GM18907 (cell line): Measurements from ENCODE around the gene FBXW8.

Source experiments
- ATAC-seq: cut with Tn5 transposase; IDR thresholded peaks from one replicate; pipeline ENCODE4 v1.9.1; 2021; ENCODE audit warnings: mild to moderate bottlenecking, moderate library complexity; ENCODE audit not compliant: unreplicated experiment

Gene FBXW8

DNA sequence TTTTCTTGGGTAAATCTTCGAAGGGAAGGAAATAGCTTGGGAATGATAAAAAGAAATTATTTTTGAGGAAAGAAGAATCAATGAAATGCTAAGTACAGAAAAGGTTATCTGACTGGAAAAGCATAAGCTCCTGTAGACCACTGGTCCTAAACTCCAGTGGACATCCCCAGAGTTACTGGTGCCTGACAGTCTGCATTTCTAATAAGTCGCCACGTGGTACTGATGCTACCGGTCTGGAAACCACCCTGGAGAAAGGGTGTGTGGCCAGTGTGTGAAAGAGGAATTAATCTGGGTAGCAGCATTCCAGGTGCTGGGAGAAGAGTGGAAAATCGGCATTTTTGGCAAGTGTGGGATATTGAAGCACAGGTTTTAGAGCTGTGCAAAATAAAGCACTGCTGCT, 73.3 kb downstream of the FBXW8 start:
- no peak for ATAC-seq

DNA sequence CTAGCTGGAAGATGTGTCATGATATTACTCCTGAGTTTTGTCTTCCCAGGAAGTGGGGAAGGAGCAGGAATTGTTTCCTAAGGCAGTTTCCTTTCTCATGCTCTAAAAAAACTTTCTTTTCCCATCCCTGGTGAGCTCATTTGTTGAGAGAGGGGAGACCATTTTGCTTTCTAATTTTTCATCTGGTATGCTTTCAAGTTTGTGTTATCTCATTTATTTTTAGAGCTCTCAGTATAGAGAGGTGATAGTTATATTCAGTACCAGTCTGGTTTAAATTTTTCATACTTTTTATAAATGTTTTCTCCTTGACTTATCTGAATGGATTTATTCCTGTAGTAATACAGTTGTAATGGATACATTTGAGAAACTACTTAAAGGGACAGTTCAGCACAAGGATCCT, 79.6 kb downstream of the FBXW8 start:
- ATAC-seq: no peak

DNA sequence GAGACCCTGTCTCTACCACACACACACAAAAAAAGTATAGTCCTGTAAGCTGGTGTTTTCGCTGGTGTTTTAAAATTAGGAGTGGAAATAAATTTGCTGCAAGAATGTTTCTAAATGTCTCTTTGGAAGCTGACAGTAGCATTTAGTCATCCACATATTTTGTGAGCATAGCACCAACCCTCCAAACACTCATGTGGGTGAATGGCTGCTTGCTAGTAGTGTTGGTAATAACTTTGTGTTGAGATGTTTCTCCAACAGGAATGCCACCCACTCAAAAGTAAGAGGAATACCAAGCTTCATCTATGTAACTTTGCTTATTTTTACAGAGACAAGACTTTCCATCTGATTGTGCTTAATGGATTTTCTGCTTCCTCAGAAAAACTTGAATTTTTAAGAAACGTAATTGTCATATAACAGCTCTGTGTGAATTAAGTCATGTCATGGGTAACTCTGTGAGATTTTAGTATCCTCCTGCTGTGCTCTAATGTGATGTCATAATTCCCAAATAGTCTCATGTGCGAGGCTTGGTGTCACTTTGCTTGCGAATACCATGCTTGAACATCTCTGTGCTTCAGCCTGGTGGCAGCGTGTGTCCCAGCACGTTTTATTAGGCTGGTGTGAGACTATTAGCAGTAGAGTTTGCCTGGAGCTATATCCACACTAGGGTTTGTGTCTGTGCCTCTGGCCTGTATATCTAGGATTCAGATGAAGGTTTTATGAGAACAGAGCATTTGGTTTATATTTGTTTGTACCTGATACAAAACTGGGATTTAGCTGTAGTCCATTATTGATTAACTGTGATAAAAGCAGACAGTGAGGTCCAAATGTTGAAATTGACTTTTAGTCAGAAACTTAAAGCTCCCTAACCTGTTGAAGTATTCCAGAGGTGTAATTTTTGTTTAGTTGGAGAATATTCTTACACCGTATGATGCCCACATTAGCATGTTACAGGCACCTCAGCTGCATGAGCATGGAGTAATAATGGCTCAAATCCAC, 80.5 kb downstream of the FBXW8 start:
- ATAC-seq: no peak

DNA sequence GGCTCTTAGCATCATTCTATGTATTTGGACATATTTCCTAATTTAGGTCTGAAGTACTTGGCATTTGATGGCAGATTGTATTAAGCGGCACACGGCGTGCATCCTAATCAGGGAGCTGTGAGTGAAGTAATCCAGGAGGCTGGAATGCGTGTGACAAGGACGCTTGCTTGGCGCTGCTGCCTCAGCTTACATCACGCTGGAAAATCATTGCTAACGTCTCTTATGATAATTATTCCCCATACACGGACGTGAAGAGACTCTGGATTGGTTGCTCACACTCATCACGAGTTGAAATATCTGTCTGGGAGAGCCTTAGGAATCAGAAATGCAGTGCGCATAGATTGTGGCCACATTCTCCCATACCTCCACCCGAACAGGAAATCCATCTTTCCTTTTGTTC, 85.3 kb downstream of the FBXW8 start:
- no peak for ATAC-seq

DNA sequence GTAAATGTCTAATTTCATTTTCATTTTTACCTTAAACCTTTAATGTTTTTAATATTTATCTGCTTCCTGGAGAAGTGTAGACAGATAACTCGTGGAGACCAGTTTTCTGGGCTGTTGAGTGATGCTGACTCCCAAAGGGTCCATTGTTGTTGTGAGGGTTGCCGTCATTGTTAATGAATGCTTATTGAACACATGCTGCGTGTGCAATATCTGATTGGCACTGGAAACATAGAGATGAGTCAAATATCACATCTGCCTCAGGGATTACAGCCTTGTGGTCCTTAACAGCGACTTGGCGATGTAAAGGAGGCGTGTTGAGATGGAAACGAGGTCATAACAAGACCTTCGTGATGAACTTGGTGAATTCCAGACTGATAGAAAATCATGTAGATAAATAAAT, 85.9 kb downstream of the FBXW8 start:
- no peak for ATAC-seq

DNA sequence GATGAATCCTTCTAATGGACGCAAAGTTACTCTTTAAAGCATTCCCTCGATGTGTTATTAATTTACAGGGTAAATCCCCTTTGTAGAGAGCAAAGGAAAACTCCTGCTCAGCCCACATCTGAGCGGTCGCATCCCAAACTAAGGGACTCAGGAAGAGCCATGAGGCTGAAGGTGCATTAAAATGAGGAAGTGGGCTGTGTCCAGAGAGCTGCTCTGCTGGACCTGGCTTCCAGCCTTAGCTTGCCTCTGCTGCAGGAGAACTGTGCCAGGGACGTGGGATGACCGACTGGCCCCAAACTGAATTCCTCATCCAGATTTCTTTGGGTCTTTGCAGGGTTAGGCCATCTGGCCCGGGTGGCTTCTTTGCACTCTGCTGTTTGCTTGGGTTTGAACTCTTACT, 88.3 kb downstream of the FBXW8 start:
- no peak for ATAC-seq

DNA sequence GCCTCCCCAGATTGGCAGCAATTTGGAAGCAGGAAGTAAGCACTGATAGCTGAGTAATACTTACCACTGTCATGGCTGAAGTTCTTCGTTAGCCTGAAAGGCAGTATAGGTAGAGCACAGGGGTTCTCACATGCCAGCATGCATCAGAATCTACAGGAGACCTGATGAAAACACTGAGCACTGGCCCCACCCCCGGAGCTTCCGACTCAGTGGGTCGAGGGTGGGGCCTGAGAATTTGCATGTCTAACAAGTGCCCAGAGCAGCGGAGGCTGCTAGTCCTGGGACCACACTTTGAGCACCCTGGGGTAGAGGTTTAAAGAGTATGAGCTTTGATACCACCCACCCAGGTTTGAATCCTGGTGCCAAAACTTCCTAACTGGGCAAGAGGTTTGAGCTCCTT, 89.6 kb downstream of the FBXW8 start:
- ATAC-seq: no peak

DNA sequence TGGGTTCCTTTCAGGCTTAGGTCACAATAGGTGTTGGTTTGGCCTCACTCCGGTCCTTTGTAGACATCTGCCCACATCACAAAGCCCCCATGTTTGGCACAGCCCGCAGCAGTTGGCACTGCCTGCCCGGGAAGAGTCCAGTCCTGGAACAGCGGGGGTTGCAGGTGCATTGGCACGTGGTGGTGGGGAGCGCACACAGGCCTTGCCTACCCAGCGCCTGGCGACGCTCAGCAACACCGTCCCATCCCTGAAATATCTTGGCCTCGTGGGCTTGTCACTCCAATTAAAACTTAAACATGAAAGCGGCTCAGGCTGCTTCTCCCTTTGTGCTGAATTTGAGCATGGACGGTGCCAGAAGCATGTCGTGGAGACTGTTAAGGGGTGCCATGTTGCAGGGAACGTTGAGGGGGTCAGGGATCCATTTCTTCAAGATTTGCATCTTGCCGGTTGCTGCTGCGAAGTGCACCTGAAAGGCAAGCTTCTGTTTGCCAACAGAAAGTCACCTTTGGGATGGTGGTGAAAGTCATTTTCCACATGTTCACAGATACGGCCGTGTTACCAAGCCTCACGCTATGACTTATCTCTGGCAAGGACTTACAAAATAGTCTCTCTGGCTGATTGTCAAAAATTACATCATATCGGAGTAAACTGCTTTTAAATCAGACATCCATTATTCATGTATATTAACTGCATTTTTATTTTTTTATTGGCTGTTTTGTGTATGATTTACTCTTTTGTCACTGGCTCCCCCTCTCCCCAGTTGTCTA, 91.5 kb downstream of the FBXW8 start:
- no peak for ATAC-seq

DNA sequence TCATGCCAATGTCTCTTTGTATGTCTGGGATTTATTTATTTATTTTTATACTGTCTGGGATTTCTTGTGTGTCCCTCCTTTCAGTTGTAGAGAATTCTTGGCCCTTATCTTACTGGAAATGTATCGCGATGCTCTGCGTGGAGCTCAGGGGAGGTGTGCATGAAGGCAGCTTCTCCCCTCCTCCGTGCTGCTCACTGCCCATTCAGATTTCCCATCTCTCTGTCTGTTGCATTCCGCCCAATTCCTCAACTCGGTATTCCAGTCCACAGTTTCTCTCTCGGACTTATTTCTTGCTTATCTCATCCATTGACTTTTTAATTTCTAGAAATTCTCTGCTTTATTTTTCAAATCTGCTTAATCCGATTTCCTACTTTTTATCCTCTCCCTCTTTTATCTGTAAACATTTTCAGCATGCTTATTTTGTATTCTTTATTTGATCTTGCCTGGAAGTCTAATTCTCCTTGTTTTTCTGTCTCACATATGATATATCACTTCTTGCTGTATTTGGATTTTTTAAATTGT, 93.2 kb downstream of the FBXW8 start:
- no peak for ATAC-seq

DNA sequence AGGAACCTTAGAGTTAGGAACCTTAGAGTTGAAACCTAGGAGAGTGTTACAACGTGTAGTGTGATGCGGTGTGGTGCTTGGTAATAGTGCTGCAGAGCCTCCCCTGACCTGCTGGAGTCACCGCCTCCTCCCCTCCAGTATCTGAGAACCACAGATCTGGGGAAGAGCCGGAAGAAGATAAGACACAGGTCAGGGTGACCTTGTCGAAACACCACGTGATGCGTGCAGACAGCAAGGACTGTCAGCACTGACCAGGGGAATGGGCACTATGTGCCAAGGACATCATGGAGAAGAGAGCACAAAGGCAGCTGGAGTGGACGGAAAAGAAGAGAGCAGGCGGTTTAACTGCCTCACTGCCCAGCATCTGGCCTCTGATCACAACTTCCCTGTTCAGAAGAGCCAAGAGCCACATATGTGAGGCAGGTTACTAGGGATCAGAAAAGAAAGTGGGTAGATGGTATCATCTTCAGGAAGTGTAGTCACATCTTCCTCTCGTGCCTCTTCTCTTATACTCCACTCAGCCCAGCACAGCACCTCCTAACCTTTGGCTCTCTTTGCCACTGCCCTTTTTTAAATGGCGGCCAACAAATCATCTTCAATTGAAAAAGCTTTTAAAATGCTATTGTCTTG, 94.8 kb downstream of the FBXW8 start:
- ATAC-seq: no peak

DNA sequence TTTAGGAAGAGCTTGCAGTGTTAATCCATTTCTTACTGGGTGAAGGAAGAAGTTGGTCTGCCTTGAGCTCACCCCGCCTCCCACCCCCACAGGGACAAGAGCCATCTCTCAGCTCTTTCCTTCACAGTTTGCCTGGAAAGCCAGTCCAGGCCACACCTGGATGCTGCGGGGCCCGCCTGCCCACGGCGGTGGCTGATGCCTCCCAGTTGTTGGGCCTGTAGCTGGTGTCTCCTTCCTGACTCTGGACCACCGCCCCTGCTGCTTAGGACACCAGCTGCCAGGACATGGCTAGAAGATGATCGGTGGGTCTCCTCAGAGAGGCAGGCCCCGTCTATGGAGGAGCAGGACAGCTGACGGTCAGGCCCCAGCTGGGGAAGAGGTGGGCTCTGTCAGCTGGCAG, 95.6 kb downstream of the FBXW8 start:
- no peak for ATAC-seq

DNA sequence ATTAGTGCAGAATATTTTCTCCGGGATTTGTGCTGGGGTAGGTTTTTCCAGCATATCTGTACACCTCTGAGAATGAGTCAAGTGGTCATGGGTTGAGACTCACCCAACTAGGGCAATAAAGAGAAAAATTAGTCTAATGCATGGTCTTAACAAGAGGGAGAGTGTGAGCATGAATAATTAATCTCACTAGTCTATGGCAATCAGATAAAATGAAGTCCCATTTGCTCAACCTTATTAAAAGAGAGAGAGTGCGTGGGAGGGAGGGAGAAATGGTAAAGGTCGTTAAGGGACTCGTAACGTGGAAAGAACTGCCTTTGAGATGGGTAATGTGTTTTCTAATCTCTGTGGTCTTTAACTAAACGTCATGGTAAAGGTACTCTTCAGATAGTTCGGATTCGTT, 96.8 kb downstream of the FBXW8 start:
- no peak for ATAC-seq

DNA sequence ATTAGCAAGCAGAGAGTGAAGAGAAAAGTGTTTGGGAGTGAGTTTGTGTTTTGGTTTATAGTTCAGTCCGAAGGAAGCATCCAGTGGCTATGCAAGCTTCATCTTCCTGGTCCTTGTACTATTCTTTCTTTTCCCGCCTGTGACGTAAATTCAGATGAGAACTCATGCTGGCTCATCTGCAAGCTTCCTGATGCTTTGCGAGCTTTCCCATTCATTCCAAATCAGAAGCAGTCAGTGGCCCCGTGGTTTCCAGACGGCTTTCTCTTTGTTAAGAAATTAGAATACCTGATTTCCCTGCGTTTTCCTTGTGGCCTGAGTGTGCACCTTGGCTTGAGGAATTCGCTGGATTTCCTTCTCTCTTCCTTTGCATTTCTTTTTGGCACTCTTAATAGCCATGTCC, 99.0 kb downstream of the FBXW8 start:
- ATAC-seq: no peak

DNA sequence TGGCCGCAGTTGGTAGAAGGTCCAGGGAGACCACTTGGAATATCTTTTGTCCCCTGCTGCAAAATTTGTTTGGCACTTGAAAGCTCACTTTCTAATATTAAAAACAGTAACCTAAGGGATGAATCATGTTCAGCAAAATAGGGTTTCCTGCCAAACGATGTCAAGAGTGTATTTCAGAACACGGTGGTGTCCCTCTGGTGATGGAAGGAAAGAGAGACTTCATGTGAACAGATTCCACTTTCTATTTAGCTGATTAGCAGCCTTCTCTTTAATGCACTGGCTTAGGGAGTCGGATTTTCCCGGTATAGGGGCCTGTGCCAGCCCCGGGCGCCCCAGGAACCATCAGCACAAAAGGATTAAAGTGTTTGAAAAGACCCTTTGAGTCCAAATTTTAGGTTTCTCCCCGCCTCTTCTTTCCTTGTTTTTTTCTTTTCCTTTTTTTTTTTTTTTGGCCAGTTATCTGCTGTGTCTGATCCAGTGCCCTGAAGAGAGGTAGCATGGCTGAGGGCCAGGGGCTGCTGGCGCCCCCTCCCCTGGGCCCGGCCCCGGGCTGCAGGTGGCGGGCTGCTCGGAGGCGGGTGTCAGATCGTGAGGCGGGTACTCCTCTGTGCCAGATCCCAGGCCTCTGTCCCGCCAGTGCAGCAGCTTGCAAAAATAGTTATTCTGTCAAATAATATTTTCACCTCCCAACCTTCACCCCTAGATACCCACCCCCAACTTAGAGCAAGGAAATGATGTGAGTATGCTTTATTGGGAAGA, 100.1 kb downstream of the FBXW8 start:
- no peak for ATAC-seq

DNA sequence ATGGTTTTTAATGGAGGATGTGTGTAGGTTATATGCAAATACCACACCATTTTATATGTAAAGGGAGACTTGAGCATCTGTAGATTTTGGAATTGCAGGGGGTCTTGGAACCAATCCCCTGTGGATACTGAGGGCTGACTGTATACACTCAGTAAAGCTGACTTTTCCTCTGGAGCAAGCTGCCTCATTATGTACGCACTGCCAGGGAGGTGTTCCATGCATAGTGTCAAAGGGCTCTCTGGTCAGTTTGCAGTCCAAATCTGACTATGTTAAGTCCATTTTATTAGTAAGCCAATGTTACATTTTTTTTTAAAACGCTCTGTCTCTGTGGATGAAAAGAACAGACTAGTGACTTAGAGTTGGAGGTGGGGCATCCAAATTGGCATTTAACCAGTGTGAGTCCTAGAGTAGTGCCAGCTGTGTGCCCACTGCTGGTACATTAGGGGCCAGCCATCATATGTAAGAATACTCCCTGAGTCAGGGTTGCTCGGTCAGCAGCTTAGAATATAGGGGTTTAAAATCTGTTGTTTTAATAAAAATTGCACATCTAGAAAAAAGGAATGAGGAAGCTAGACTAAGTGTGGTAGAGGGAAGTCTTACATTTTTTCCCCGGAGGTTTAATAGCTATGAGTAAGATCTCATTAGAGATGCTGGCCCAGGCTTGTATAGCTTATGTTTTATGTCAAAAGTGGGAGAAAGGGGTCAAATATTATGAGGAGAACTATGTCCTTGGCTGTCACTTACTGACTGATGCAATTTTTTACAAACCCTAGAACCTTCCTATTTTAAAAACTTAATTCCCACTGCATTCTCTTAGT, 101.4 kb downstream of the FBXW8 start:
- ATAC-seq: no peak

DNA sequence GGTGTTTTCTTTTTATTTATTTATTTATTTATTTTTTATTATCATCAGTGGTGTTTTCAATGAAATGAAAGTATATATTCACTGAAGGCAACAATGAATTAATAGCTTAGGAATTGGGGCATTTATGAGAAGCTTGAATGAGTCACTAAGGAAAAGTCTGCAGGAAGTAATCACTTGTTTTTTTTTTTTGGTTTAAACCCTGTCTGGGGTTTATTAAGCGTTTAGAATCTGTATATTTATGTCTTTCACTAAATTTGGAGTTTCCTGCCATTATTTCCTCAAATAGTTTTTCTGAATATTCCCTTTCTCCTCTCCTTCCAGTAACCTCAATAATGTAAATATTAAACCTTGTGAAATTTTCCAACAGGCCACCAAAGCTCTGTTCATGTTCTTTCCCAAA, 103.0 kb downstream of the FBXW8 start:
- ATAC-seq: no peak

DNA sequence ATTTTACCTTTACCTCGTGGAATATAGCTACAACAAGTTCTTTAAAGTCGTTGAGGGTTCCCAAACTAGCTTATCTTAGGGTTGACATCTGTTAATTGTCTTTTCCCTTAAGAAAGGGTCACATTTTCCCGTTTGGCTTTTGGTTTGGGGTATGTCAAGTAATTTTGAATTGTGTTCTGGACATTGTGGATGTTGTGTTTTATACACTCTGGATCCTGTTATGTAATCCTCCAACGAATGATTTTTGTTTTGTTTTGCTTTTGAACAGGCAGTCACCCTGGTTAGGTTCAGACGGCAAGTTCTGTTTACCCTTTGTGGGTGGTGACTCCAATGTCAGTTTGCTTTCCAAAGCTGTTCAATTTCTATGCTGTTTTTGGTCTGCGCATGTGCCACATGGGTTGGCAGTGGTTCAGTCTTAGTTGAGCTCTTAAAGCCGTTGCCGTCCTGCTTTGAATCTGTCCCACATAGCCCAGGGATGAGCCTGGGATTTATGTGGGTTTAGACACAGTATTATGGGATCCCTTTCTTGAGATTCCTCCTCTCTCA, 103.7 kb downstream of the FBXW8 start:
- no peak for ATAC-seq

DNA sequence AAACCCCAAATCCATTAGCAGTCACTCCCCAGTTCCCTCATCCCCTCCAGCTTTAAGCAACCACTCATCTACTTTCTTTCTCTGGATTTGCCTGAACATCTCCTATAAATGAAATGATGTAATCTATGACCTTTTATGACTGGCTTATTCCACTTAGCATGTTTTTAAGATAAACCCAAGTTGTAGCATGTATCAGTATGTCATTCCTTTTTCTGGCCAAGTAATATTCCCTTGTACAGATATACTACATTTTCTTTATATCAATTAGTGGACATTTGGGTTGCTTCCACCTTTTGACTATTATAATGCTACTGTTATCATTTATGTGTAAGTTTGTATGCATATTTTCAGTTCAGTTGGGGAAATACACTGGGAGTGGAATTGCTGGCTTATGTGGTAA, 105.1 kb downstream of the FBXW8 start:
- no peak for ATAC-seq

DNA sequence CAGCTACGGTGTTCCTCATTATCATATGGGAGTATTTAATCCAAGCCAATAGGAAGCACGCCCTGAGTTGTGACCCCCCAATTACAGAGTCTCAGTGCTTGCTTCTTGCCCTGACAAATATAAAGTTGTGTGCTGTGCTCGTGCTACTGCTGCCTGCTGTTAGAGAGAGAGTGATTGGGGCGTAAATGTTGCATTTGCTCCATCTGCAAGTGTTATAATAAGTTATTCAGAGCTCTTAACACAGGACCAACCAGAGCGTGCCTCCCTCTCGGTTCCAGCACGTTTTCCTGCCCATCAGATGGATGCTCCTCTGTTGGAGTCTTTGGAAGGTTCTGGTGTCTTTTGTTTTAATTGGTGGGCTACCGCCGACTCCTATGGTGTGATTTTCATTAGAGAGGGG, 107.1 kb downstream of the FBXW8 start:
- no peak for ATAC-seq

DNA sequence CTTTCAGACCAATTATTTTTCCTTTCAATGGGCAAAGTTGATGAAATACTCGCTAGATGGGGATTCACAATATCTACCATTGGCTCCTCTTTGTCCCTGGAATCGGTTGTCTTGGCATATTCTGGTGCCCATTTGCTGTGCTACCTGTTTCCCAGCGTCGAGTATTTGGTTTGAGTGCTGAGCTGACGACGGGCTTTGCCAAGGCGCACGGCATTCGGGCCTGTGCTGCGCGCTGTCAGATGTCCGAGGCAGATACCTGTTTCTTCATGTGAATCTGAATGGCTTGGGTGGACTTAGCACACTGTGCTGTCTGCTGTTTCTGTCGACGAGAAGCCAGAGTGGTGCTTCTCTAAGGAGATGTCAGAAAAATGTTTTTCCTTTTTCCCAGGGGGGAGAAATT, 107.5 kb downstream of the FBXW8 start:
- ATAC-seq: no peak
